ENCODE results near the gene SV2A.

- TF ChIP-seq, protein P1, sequence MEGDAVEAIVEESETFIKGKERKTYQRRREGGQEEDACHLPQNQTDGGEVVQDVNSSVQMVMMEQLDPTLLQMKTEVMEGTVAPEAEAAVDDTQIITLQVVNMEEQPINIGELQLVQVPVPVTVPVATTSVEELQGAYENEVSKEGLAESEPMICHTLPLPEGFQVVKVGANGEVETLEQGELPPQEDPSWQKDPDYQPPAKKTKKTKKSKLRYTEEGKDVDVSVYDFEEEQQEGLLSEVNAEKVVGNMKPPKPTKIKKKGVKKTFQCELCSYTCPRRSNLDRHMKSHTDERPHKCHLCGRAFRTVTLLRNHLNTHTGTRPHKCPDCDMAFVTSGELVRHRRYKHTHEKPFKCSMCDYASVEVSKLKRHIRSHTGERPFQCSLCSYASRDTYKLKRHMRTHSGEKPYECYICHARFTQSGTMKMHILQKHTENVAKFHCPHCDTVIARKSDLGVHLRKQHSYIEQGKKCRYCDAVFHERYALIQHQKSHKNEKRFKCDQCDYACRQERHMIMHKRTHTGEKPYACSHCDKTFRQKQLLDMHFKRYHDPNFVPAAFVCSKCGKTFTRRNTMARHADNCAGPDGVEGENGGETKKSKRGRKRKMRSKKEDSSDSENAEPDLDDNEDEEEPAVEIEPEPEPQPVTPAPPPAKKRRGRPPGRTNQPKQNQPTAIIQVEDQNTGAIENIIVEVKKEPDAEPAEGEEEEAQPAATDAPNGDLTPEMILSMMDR (IDR thresholded peaks at IDR 0.05; ENCODE audit: low read length): no peak
- TF ChIP-seq EZH2 (optimal IDR thresholded peaks at IDR 0.05; ENCODE audit: low read depth, low read length): no peak
These were observed 1.3 kb downstream of the SV2A start for GRCh38 chr1:149916193-149916897.

Measured in MM.1S (cell line).